GM19467 (cell line): ENCODE data around the gene SLIT3.

Experiments used
- ATAC-seq: cut with Tn5 transposase; IDR thresholded peaks from one replicate; pipeline ENCODE4 v1.9.1; 2021; ENCODE audit warnings: mild to moderate bottlenecking, moderate library complexity; ENCODE audit not compliant: unreplicated experiment

The SLIT3 gene

GRCh38 chr5:169050146-169050571, 250.8 kb downstream of the SLIT3 start:
- no peak for ATAC-seq

GRCh38 chr5:169049712-169050111, 251.2 kb downstream of the SLIT3 start:
- no peak for ATAC-seq

GRCh38 chr5:169048181-169049125, 252.5 kb downstream of the SLIT3 start:
- ATAC-seq = no peak

- ATAC-seq = no peak
Measured at GRCh38 chr5:169044962-169045361, 256.0 kb downstream of the SLIT3 start.

- ATAC-seq = no peak
Measured at GRCh38 chr5:169041180-169041579, 259.8 kb downstream of the SLIT3 start.

- no peak for ATAC-seq
Measured at GRCh38 chr5:169039592-169039991, 261.3 kb downstream of the SLIT3 start.

GRCh38 chr5:169037466-169037865, 263.5 kb downstream of the SLIT3 start:
- ATAC-seq = no peak

- no peak for ATAC-seq
Measured at GRCh38 chr5:169036079-169036805, 264.7 kb downstream of the SLIT3 start.

- ATAC-seq = no peak
Measured at GRCh38 chr5:169029661-169030274, 271.2 kb downstream of the SLIT3 start.

- no peak for ATAC-seq
Measured at GRCh38 chr5:169029037-169029436, 271.9 kb downstream of the SLIT3 start.

- no peak for ATAC-seq
Measured at GRCh38 chr5:169027501-169028061, 273.4 kb downstream of the SLIT3 start.

- ATAC-seq = no peak
Measured at GRCh38 chr5:169025491-169025890, 275.4 kb downstream of the SLIT3 start.

GRCh38 chr5:169024421-169024820, 276.5 kb downstream of the SLIT3 start:
- ATAC-seq = no peak

GRCh38 chr5:169022718-169023117, 278.2 kb downstream of the SLIT3 start:
- no peak for ATAC-seq

GRCh38 chr5:169020102-169020501, 280.8 kb downstream of the SLIT3 start:
- no peak for ATAC-seq

- no peak for ATAC-seq
Measured at GRCh38 chr5:169018925-169019324, 282.0 kb downstream of the SLIT3 start.

GRCh38 chr5:169015991-169016390, 284.9 kb downstream of the SLIT3 start:
- no peak for ATAC-seq

- ATAC-seq = no peak
Measured at GRCh38 chr5:169013846-169014245, 287.1 kb downstream of the SLIT3 start.

- no peak for ATAC-seq
Measured at GRCh38 chr5:169013208-169013728, 287.7 kb downstream of the SLIT3 start.

- ATAC-seq = no peak
Measured at GRCh38 chr5:169012450-169012849, 288.5 kb downstream of the SLIT3 start.

- ATAC-seq = no peak
Measured at GRCh38 chr5:169011451-169011850, 289.5 kb downstream of the SLIT3 start.
